Fibroblast of lung (primary cell): Measurements from ENCODE around the gene LRIF1. TPM values are rescaled to one million over a fixed set of nuclear protein-coding genes. Genes with fewer than 3 reads are reported as not detected.

Experiments
- DNase-seq, 2 donors: peaks; one replicate each; pipeline versions ENCODE4 v3.0.0 to v3.0.0-alpha.2; 2010; ENCODE audit warnings: low read depth in 2 of 2
- H2AFZ ChIP-seq: 2 replicates; pipeline ENCODE4 v1.5.1; 2012; ENCODE audit warnings: low read length, control low read depth, inconsistent platforms
- H3K27ac ChIP-seq: 2 replicates; pipeline ENCODE4 v1.5.1; 2011; ENCODE audit warnings: low read length, control low read depth; ENCODE audit not compliant: insufficient read depth
- H3K27me3 ChIP-seq: 2 replicates; pipeline ENCODE4 v1.5.1; 2011; ENCODE audit warnings: mild to moderate bottlenecking, low read length; ENCODE audit not compliant: control insufficient read depth, insufficient read depth
- H3K36me3 ChIP-seq: 2 replicates; pipeline ENCODE4 v1.5.1; 2011; ENCODE audit warnings: low read length; ENCODE audit not compliant: control insufficient read depth, insufficient read depth
- H3K4me1 ChIP-seq: 2 replicates; pipeline ENCODE4 v1.5.1; 2011; ENCODE audit warnings: low read length; ENCODE audit not compliant: control insufficient read depth, insufficient read depth; ENCODE audit errors: extremely low read depth
- H3K4me2 ChIP-seq: 2 replicates; pipeline ENCODE4 v1.5.1; 2011; ENCODE audit warnings: low read length, control low read depth; ENCODE audit not compliant: insufficient read depth; ENCODE audit errors: extremely low read depth
- H3K4me3 ChIP-seq, 4 experiments: fragments of 200-600 bp in 1 of 4; sonication (generic) in 1 of 4; replicated peaks in 1 of 4; 2 replicates each; pipeline ENCODE4 v1.5.1; 2011 to 2016; ENCODE audit warnings: low read length in 4 of 4, low read depth in 3 of 4, mild to moderate bottlenecking in 3 of 4, control low read depth in 2 of 4, inconsistent platforms in 1 of 4, mixed read lengths in 1 of 4; ENCODE audit not compliant: insufficient read depth in 1 of 4; ENCODE audit errors: control extremely low read depth in 1 of 4
- H3K79me2 ChIP-seq: 2 replicates; pipeline ENCODE4 v1.5.1; 2012; ENCODE audit warnings: mild to moderate bottlenecking, low read length, inconsistent platforms; ENCODE audit not compliant: control insufficient read depth, insufficient read depth
- H3K9ac ChIP-seq: 2 replicates; pipeline ENCODE4 v1.5.1; 2011; ENCODE audit warnings: mild to moderate bottlenecking, low read length, control low read depth; ENCODE audit not compliant: insufficient read depth
- H3K9me3 ChIP-seq: 2 replicates; pipeline ENCODE4 v1.5.1; 2012; ENCODE audit warnings: low read depth, low read length; ENCODE audit not compliant: control insufficient read depth, insufficient read depth
- H4K20me1 ChIP-seq: 2 replicates; pipeline ENCODE4 v1.5.1; 2011; ENCODE audit warnings: low read length; ENCODE audit not compliant: control insufficient read depth, insufficient read depth; ENCODE audit errors: extremely low read depth
- CTCF ChIP-seq, 2 donors: IDR thresholded peaks in 1 of 2; conservative IDR thresholded peaks in 1 of 2; 1 replicate in 1 of 2; 2 replicates in 1 of 2; pipeline ENCODE4 v1.5.1; 2011 to 2012; ENCODE audit warnings: low read length in 2 of 2, control low read depth in 1 of 2, inconsistent platforms in 1 of 2, low read depth in 1 of 2, mild to moderate bottlenecking in 1 of 2
- EZH2 ChIP-seq: IDR thresholded peaks from 2 replicates; pipeline ENCODE4 v1.5.1; 2012; ENCODE audit warnings: low read length, control low read depth, mild to moderate bottlenecking; ENCODE audit errors: missing control alignments
- polyA plus RNA-seq, 2 donors: library from polyadenylated mRNA; depleted of rRNA in 1 of 2; stranded (reverse) in 1 of 2; unstranded in 1 of 2; fragments of >200 nt; gene quantifications; 2 replicates each; pipeline ENCODE4 v1.2.1, GENCODE V29; 2011 to 2012; ENCODE audit warnings: missing spikeins in 1 of 2
- total RNA-seq: library from RNA; depleted of rRNA; stranded (reverse); fragments of >200 nt; gene quantifications from 2 replicates; pipeline ENCODE4 v1.2.1, GENCODE V29; 2014

Gene LRIF1
- total and polyA plus RNA-seq, 2 donors (not counting 1 experiment from before 2014, with no cell fraction given) = 11.9 to 17.2 TPM

GRCh38 chr1:110918016-110918415 lies 45.7 kb downstream of the LRIF1 start:
- TF ChIP-seq CTCF (conservative IDR thresholded peaks at IDR 0.05 in 1 of 2, IDR thresholded peaks at IDR 0.05 in 1 of 2; ENCODE audit: low read depth in 1 of 2, low read length in 2 of 2) (no peak), EZH2 (no peak)
- Histone ChIP-seq H4K20me1 (no peaks in the 10 kb centered on the region), H3K9ac (no peak overlapping the region), H3K36me3 (no peaks in the 10 kb centered on the region), H2AFZ (no peak overlapping the region), H3K4me1 (no peaks in the 10 kb centered on the region), H3K4me3 (no peak overlapping the region), H3K27me3 (no peaks in the 10 kb centered on the region), H3K79me2 (no peaks in the 10 kb centered on the region), H3K4me2 (no peak overlapping the region), H3K27ac (no peak overlapping the region), H3K9me3 (no peaks in the 10 kb centered on the region)
- no peak for DNase-seq

- Histone ChIP-seq H4K20me1 (no peaks in the 10 kb centered on the region), H3K27me3 (no peaks in the 10 kb centered on the region), H3K4me2 (no peak overlapping the region), H3K4me1 (no peaks in the 10 kb centered on the region), H3K4me3 (peak overlapping the region in 1 of 4 experiments; percentile 15), H2AFZ (peak overlapping the region; percentile 32), H3K79me2 (no peaks in the 10 kb centered on the region), H3K36me3 (no peaks in the 10 kb centered on the region), H3K9me3 (no peaks in the 10 kb centered on the region), H3K9ac (no peak overlapping the region), H3K27ac (no peak overlapping the region)
- peak; percentile 0 to 32 for DNase-seq
- TF ChIP-seq EZH2 (no peak), CTCF (conservative IDR thresholded peaks at IDR 0.05 in 1 of 2, IDR thresholded peaks at IDR 0.05 in 1 of 2; ENCODE audit: low read depth in 1 of 2, low read length in 2 of 2) (no peak)
These were observed 46.9 kb downstream of the LRIF1 start for GRCh38 chr1:110916669-110917306.

- H3K27ac ChIP-seq = no peak overlapping the region
- H3K4me2 ChIP-seq = no peak overlapping the region
- DNase-seq = no peak
- no peaks in the 10 kb centered on the region for H3K4me1 ChIP-seq
- H3K9ac ChIP-seq = no peak overlapping the region
- H4K20me1 ChIP-seq = no peaks in the 10 kb centered on the region
- no peak for TF ChIP-seq CTCF (conservative IDR thresholded peaks at IDR 0.05 in 1 of 2, IDR thresholded peaks at IDR 0.05 in 1 of 2; ENCODE audit: low read depth in 1 of 2, low read length in 2 of 2)
- TF ChIP-seq EZH2 = no peak
- H3K9me3 ChIP-seq = no peaks in the 10 kb centered on the region
- H3K27me3 ChIP-seq = no peaks in the 10 kb centered on the region
- no peaks in the 10 kb centered on the region for H3K36me3 ChIP-seq
- H2AFZ ChIP-seq = no peak overlapping the region
- no peaks in the 10 kb centered on the region for H3K79me2 ChIP-seq
- no peak overlapping the region for H3K4me3 ChIP-seq
These were observed 47.5 kb downstream of the LRIF1 start for GRCh38 chr1:110916274-110916668.
